H9 (cell line): ENCODE results near the gene LPCAT3. TPM values are rescaled to one million over a fixed set of nuclear protein-coding genes. Genes with fewer than 3 reads are reported as not detected.

ENCODE experiments used
- DNase-seq: peaks from one replicate; pipeline ENCODE4 v3.0.0-alpha.2; 2017
- H2AFZ ChIP-seq: one replicate; pipeline ENCODE4 v1.6.1; 2013; ENCODE audit warnings: mild to moderate bottlenecking, low read length, control low read depth, moderate library complexity
- H2AK5ac ChIP-seq: 2 replicates; pipeline ENCODE4 v1.6.1; 2013; ENCODE audit warnings: low read length, control low read depth, mixed read lengths; ENCODE audit not compliant: insufficient read length
- H2BK120ac ChIP-seq: one replicate; pipeline ENCODE4 v1.6.1; 2013; ENCODE audit warnings: low read depth, mild to moderate bottlenecking, low read length, control low read depth, inconsistent platforms; ENCODE audit not compliant: poor library complexity, severe bottlenecking
- H2BK12ac ChIP-seq: 2 replicates; pipeline ENCODE4 v1.6.1; 2013; ENCODE audit warnings: low read length, control low read depth, mixed read lengths, low read depth; ENCODE audit not compliant: insufficient read length
- H2BK15ac ChIP-seq: 2 replicates; pipeline ENCODE4 v1.6.1; 2013; ENCODE audit warnings: low read depth, low read length, control low read depth
- H2BK20ac ChIP-seq: one replicate; pipeline ENCODE4 v1.6.1; 2013; ENCODE audit warnings: low read depth, mild to moderate bottlenecking, low read length, control low read depth, inconsistent platforms; ENCODE audit not compliant: poor library complexity, severe bottlenecking
- H2BK5ac ChIP-seq: 2 replicates; pipeline ENCODE4 v1.6.1; 2013; ENCODE audit warnings: low read length, control low read depth, mixed read lengths; ENCODE audit not compliant: insufficient read length
- H3K14ac ChIP-seq: 2 replicates; pipeline ENCODE4 v1.6.1; 2013; ENCODE audit warnings: low read length, control low read depth; ENCODE audit not compliant: insufficient read depth
- H3K18ac ChIP-seq: 2 replicates; pipeline ENCODE4 v1.6.1; 2013; ENCODE audit warnings: low read depth, mild to moderate bottlenecking, mixed read lengths, low read length, control low read depth; ENCODE audit not compliant: insufficient read length
- H3K23ac ChIP-seq: 2 replicates; pipeline ENCODE4 v1.6.1; 2013; ENCODE audit warnings: low read length, control low read depth, mixed read lengths, low read depth; ENCODE audit not compliant: insufficient read length
- H3K23me2 ChIP-seq: 2 replicates; pipeline ENCODE4 v1.6.1; 2013; ENCODE audit warnings: low read depth, mild to moderate bottlenecking, mixed read lengths, low read length, control low read depth; ENCODE audit not compliant: insufficient read length, poor library complexity, severe bottlenecking
- H3K27ac ChIP-seq: 2 replicates; pipeline ENCODE4 v1.5.1; 2013; ENCODE audit warnings: low read length, control low read depth, mixed read lengths, low read depth; ENCODE audit not compliant: insufficient read length
- H3K27me3 ChIP-seq: 2 replicates; pipeline ENCODE4 v1.6.1; 2013; ENCODE audit warnings: low read length, control low read depth, inconsistent platforms; ENCODE audit not compliant: insufficient read depth
- H3K4ac ChIP-seq: 2 replicates; pipeline ENCODE4 v1.6.1; 2013; ENCODE audit warnings: low read depth, mild to moderate bottlenecking, control low read depth, inconsistent platforms, low read length, moderate library complexity
- H3K4me1 ChIP-seq: 2 replicates; pipeline ENCODE4 v1.6.1; 2013; ENCODE audit warnings: low read length, control low read depth, inconsistent platforms; ENCODE audit not compliant: insufficient read depth
- H3K4me2 ChIP-seq: 2 replicates; pipeline ENCODE4 v1.6.1; 2013; ENCODE audit warnings: low read length, control low read depth, mixed read lengths; ENCODE audit not compliant: insufficient read length, insufficient read depth
- H3K56ac ChIP-seq: 2 replicates; pipeline ENCODE4 v1.6.1; 2013; ENCODE audit warnings: low read depth, mild to moderate bottlenecking, mixed read lengths, low read length, control low read depth; ENCODE audit not compliant: insufficient read length
- H3K79me1 ChIP-seq: 2 replicates; pipeline ENCODE4 v1.6.1; 2013; ENCODE audit warnings: low read depth, mild to moderate bottlenecking, moderate library complexity, low read length, control low read depth, inconsistent platforms; ENCODE audit not compliant: insufficient read depth, poor library complexity, severe bottlenecking
- H3K79me2 ChIP-seq: 2 replicates; pipeline ENCODE4 v1.6.1; 2013; ENCODE audit warnings: low read length, control low read depth, inconsistent platforms; ENCODE audit not compliant: insufficient read depth
- H3K9ac ChIP-seq: 2 replicates; pipeline ENCODE4 v1.6.1; 2013; ENCODE audit warnings: low read length, control low read depth, mixed read lengths; ENCODE audit not compliant: insufficient read length; ENCODE audit errors: extremely low read depth
- H3K9me3 ChIP-seq: one replicate; pipeline ENCODE4 v1.6.1; 2013; ENCODE audit warnings: low read depth, low read length, inconsistent platforms; ENCODE audit not compliant: control insufficient read depth
- H3T11ph ChIP-seq: one replicate; pipeline ENCODE4 v1.6.1; 2013; ENCODE audit warnings: mild to moderate bottlenecking, low read length, control low read depth, inconsistent platforms
- H4K20me1 ChIP-seq: one replicate; pipeline ENCODE4 v1.6.1; 2013; ENCODE audit not compliant: control insufficient read depth, insufficient read length, insufficient read depth
- H4K5ac ChIP-seq: 2 replicates; pipeline ENCODE4 v1.6.1; 2013; ENCODE audit warnings: low read depth, mild to moderate bottlenecking, mixed read lengths, low read length, control low read depth; ENCODE audit not compliant: insufficient read length
- H4K8ac ChIP-seq: replicated peaks from 2 replicates; pipeline ENCODE4 v1.6.1; 2013; ENCODE audit warnings: low read length, control low read depth, mixed read lengths, low read depth; ENCODE audit not compliant: insufficient read length
- H4K91ac ChIP-seq: 2 replicates; pipeline ENCODE4 v1.6.1; 2013; ENCODE audit warnings: low read depth, mild to moderate bottlenecking, moderate library complexity, mixed read lengths, low read length, control low read depth; ENCODE audit not compliant: insufficient read length
- H3K27ac Mint-ChIP-seq, 3 experiments: 2 replicates in 2 of 3; 3 replicates in 1 of 3; pipeline ENCODE4 v1.8.0; 2020 to 2021; ENCODE audit warnings: mixed read lengths in 3 of 3, mild to moderate bottlenecking in 1 of 3, moderate library complexity in 1 of 3
- H3K27me3 Mint-ChIP-seq: 2 replicates; pipeline ENCODE4 v1.8.0; 2021; ENCODE audit warnings: low read depth, mild to moderate bottlenecking, moderate library complexity, mixed read lengths
- H3K36me3 Mint-ChIP-seq, 3 experiments: 2 replicates in 2 of 3; 3 replicates in 1 of 3; pipeline ENCODE4 v1.8.0; 2020 to 2021; ENCODE audit warnings: low read depth in 3 of 3, mixed read lengths in 3 of 3; ENCODE audit not compliant: insufficient read depth in 1 of 3
- H3K4me1 Mint-ChIP-seq, 2 experiments: 2 replicates each; pipeline ENCODE4 v1.8.0; 2020; ENCODE audit warnings: mixed read lengths in 2 of 2
- H3K4me3 Mint-ChIP-seq, 2 experiments: 2 replicates in 1 of 2; 3 replicates in 1 of 2; pipeline ENCODE4 v1.8.0; 2020 to 2021; ENCODE audit warnings: mild to moderate bottlenecking in 2 of 2, mixed read lengths in 2 of 2, moderate library complexity in 1 of 2
- H3K9me3 Mint-ChIP-seq, 2 experiments: 2 replicates in 1 of 2; 3 replicates in 1 of 2; pipeline ENCODE4 v1.8.0; 2020; ENCODE audit warnings: mild to moderate bottlenecking in 2 of 2, mixed read lengths in 2 of 2, moderate library complexity in 1 of 2
- WGBS: extraction: QIAGEN DNeasy Blood & Tissue Kit; methylation state at CpG from one replicate; pipeline ENCODE4 v1.1.7; 2013; ENCODE audit warnings: missing lambda C conversion rate, low lambda C conversion rate, mixed read lengths; ENCODE audit not compliant: insufficient read length; ENCODE audit errors: extremely low coverage; 5-methylcytosine and 5-hydroxymethylcytosine counted together
- total RNA-seq: library from RNA; stranded (reverse); gene quantifications from 2 replicates; pipeline ENCODE4 v1.2.1, GENCODE V29; 2021
- TF ChIP-seq, protein P1 (sequence below): fragments of 200-600 bp; sonication (generic); conservative IDR thresholded peaks from 3 replicates; pipeline ENCODE4 v1.8.0; 2021; ENCODE audit warnings: antibody characterized with exemption, mild to moderate bottlenecking

The LPCAT3 gene
- total RNA-seq, 1 experiment from 2014 or later, result 47.7 TPM

- no peaks in the 10 kb centered on the region for H4K20me1 ChIP-seq
- H2AK5ac ChIP-seq, result no peak overlapping the region
- no peaks in the 10 kb centered on the region for H3K79me1 ChIP-seq
- no peak overlapping the region for H3K9ac ChIP-seq
- no peak overlapping the region for H3K27ac ChIP-seq
- H3K4me2 ChIP-seq, result peak overlapping the region; percentile 8
- peaks cover 14 to 16% of the 10 kb centered on the region in 2 experiments for H3K4me1 Mint-ChIP-seq
- H3K27me3 ChIP-seq, result no peaks in the 10 kb centered on the region
- H3K56ac ChIP-seq, result no peak overlapping the region
- H3K36me3 Mint-ChIP-seq, result no peaks in the 10 kb centered on the region
- WGBS, result no CpG with 5 or more reads among the region's 13 CpGs
- H3K23ac ChIP-seq, result no peak overlapping the region
- no peak overlapping the region; a peak in 1 of 5 replicates for H3K4me3 Mint-ChIP-seq
- no peak overlapping the region for H4K8ac ChIP-seq
- H3K4ac ChIP-seq, result no peak overlapping the region
- H2BK5ac ChIP-seq, result no peak overlapping the region
- H3K9me3 ChIP-seq, result no peaks in the 10 kb centered on the region
- H3K18ac ChIP-seq, result no peak overlapping the region
- H2BK120ac ChIP-seq, result no peak overlapping the region
- no peaks in the 10 kb centered on the region for H3K23me2 ChIP-seq
- H3K4me1 ChIP-seq, result no peaks in the 10 kb centered on the region; the same call in 1 of the 2 replicates
- DNase-seq, result no peak
- no peak overlapping the region for H4K5ac ChIP-seq
- H2BK20ac ChIP-seq, result no peak overlapping the region
- H4K91ac ChIP-seq, result no peak overlapping the region
- no peak overlapping the region for H2BK12ac ChIP-seq
- TF ChIP-seq, protein P1, sequence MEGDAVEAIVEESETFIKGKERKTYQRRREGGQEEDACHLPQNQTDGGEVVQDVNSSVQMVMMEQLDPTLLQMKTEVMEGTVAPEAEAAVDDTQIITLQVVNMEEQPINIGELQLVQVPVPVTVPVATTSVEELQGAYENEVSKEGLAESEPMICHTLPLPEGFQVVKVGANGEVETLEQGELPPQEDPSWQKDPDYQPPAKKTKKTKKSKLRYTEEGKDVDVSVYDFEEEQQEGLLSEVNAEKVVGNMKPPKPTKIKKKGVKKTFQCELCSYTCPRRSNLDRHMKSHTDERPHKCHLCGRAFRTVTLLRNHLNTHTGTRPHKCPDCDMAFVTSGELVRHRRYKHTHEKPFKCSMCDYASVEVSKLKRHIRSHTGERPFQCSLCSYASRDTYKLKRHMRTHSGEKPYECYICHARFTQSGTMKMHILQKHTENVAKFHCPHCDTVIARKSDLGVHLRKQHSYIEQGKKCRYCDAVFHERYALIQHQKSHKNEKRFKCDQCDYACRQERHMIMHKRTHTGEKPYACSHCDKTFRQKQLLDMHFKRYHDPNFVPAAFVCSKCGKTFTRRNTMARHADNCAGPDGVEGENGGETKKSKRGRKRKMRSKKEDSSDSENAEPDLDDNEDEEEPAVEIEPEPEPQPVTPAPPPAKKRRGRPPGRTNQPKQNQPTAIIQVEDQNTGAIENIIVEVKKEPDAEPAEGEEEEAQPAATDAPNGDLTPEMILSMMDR, result no peak
- H2BK15ac ChIP-seq, result no peak overlapping the region
- no peak overlapping the region for H2AFZ ChIP-seq
- no peak overlapping the region for H3T11ph ChIP-seq
- peak overlapping the region in 1 of 3 experiments; percentile 88; a peak in 2 of 7 replicates for H3K27ac Mint-ChIP-seq
- no peaks in the 10 kb centered on the region; a peak in 1 of 5 replicates for H3K9me3 Mint-ChIP-seq
- H3K27me3 Mint-ChIP-seq, result peaks cover 2% of the 10 kb centered on the region
- H3K14ac ChIP-seq, result no peak overlapping the region
- no peaks in the 10 kb centered on the region for H3K79me2 ChIP-seq
Measured at GRCh38 chr12:7061138-7061537, 42.9 kb upstream of the LPCAT3 start.
